GM10847 (cell line): Measurements from ENCODE around the gene SUN2.

ENCODE experiments used
- POLR2A ChIP-seq: IDR thresholded peaks from 2 replicates; pipeline ENCODE4 v1.6.1; 2011; ENCODE audit not compliant: insufficient read length; ENCODE audit errors: extremely low read depth

SUN2 gene

GRCh38 chr22:38784856-38785255, 29.1 kb upstream of the SUN2 start:
- TF ChIP-seq POLR2A = no peak

GRCh38 chr22:38784035-38784434, 28.2 kb upstream of the SUN2 start:
- TF ChIP-seq POLR2A = no peak

- TF ChIP-seq POLR2A = no peak
Measured at GRCh38 chr22:38783095-38783615, 27.4 kb upstream of the SUN2 start.

GRCh38 chr22:38782402-38783094, 26.8 kb upstream of the SUN2 start:
- TF ChIP-seq POLR2A = no peak

GRCh38 chr22:38781033-38781432, 25.2 kb upstream of the SUN2 start:
- no peak for TF ChIP-seq POLR2A

- no peak for TF ChIP-seq POLR2A
Measured at GRCh38 chr22:38777087-38777671, 21.4 kb upstream of the SUN2 start.

- no peak for TF ChIP-seq POLR2A
Measured at GRCh38 chr22:38776086-38776485, 20.3 kb upstream of the SUN2 start.

GRCh38 chr22:38775656-38776055, 19.9 kb upstream of the SUN2 start:
- TF ChIP-seq POLR2A = no peak

- TF ChIP-seq POLR2A = no peak
Measured at GRCh38 chr22:38774496-38775166, 18.8 kb upstream of the SUN2 start.

- TF ChIP-seq POLR2A = no peak
Measured at GRCh38 chr22:38773363-38773946, 17.7 kb upstream of the SUN2 start.

- TF ChIP-seq POLR2A = no peak
Measured at GRCh38 chr22:38772623-38772873, 16.8 kb upstream of the SUN2 start.

- TF ChIP-seq POLR2A = no peak
Measured at GRCh38 chr22:38770257-38770949, 14.6 kb upstream of the SUN2 start.

- TF ChIP-seq POLR2A = no peak
Measured at GRCh38 chr22:38768036-38768435, 12.2 kb upstream of the SUN2 start.

- TF ChIP-seq POLR2A = no peak
Measured at GRCh38 chr22:38767313-38767712, 11.5 kb upstream of the SUN2 start.

GRCh38 chr22:38766076-38766777, 10.4 kb upstream of the SUN2 start:
- TF ChIP-seq POLR2A = no peak
